ENCODE measurements around the gene CCDC40.
"Not testable (repeated sequence)": the region's sequence is repeated elsewhere in the genome, so short reads cannot be mapped to it uniquely, and the experiment has no call there.

Gene CCDC40

DNA sequence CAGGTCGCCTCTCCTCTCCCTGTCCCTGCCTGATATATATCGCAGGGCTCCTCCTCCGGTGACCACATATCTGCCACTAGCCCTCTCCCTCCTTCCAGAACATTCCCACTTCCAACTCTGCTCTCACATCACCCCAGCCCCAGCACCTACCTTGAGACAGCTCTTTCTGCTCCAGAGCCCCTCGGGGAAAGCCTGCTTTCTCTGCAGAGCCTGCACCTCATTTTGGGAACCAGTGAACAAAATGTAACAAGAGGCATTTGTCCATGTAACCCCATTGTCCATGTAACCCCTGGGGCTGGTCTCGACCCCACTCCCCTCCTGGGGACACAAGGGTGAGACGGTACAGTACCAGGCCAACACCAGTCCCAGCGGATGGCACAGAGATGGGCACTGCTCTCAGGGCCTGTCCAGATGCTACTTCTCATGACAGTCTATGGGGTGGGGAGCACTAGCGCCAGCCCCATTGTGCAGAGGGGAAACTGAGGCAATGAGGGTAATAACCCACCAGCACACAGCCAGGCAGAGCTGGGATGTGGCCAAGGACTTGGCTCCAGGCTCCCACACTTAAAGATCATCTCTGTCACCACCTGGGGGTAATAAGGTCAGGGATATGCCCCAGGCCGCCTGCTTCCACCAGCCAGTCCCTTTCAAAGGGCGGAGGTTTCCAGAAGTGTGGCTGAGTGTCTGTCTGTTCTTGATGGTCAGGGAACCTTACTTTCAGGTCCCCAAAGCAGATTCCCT lies 43.6 kb upstream of the CCDC40 start:
- peaks cover 8% of the 10 kb centered on the region for H3K36me3 ChIP-seq (ENCODE audit: control insufficient read depth, insufficient read depth, low read length)
- peak overlapping the region; percentile 78 for H3K27ac ChIP-seq (ENCODE audit: low read depth, low read length, severe bottlenecking)
- WGBS, 2 experiments (ENCODE audit: insufficient coverage in 2 of 2), result 82 to 84% methylated on average over 8 to 9 of the region's 10 CpGs
- H3K4me3 ChIP-seq (ENCODE audit: extremely low read depth, insufficient read depth, low read length, poor library complexity, severe bottlenecking), result no peak overlapping the region
- H3K9me3 ChIP-seq (ENCODE audit: control insufficient read depth, low read length), result no peaks in the 10 kb centered on the region
- peaks cover 27% of the 10 kb centered on the region for H3K4me1 ChIP-seq (ENCODE audit: control insufficient read depth, insufficient read depth, low read length, poor library complexity, severe bottlenecking)

DNA sequence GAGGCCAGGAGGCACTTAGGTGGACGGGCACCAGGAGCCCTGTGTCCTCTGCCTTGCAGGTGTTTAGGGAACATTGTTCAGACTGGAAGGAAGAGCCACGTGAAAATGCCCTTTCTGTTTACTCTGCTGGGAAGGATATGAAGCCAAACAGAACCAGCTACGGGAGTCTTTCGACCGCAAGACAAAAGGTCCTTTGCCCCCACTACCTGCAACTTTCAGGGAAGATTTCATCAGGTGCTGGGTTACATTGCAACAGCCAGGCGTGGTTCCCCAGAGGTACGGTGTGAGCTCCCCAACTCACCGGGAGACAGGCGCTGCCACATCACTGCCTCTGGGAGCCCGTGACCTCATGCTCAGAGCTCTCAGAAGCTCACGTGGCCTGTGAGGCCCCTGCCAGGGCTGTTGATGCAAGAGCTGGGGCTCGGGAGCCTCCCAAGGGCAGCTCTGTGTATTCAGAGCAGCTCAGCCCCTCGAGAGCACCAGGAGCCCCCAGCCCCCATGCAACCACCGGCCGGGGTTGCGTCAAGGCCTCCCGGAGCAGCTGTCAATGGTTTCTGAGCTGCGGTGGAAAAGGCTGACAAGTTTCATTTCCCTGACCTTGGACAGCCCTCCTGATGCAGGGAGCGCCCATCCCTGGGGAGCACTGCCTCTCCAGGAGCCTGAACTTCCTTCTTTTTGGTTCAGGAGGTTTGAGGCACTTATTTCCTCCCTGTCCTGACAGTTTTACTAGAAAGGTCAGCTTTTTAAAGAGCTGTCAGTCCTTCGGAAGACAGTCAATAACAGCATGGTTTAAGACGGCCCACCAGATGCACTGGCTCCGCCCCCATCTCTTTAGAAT lies 42.8 kb upstream of the CCDC40 start:
- Histone ChIP-seq H3K4me3 (ENCODE audit: extremely low read depth, insufficient read depth, low read length, poor library complexity, severe bottlenecking) (no peak overlapping the region), H3K27ac (ENCODE audit: low read depth, low read length, severe bottlenecking) (peak overlapping the region; percentile 78), H3K9me3 (ENCODE audit: control insufficient read depth, low read length) (no peaks in the 10 kb centered on the region), H3K36me3 (ENCODE audit: control insufficient read depth, insufficient read depth, low read length) (peaks cover 10% of the 10 kb centered on the region), H3K4me1 (ENCODE audit: control insufficient read depth, insufficient read depth, low read length, poor library complexity, severe bottlenecking) (peaks cover 20% of the 10 kb centered on the region)
- WGBS, 2 experiments (ENCODE audit: insufficient coverage in 2 of 2), result 50 to 52% methylated on average over 21 to 22 of the region's 22 CpGs

DNA sequence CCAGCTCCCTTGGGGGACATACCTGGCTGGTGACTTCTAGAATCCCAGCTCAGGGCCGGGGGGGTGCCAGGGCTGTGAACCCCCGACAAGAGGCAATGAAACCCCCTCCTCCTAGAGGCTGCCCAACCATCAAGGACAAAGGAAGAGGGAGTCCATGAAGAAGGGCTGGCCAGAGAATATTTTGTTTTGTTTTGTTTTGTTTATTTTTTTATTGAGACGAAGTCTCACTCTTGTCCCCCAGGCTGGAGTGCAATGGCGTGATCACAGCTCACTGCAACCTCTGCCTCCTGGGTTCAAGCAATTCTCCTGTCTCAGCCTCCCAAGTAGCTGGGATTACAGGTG lies 42.2 kb upstream of the CCDC40 start:
- H3K4me3 ChIP-seq (ENCODE audit: extremely low read depth, insufficient read depth, low read length, poor library complexity, severe bottlenecking); H3K9me3 ChIP-seq (ENCODE audit: control insufficient read depth, low read length): not testable (repeated sequence)
- Histone ChIP-seq H3K36me3 (ENCODE audit: control insufficient read depth, insufficient read depth, low read length) (peaks cover 16% of the 10 kb centered on the region), H3K27ac (ENCODE audit: low read depth, low read length, severe bottlenecking) (peak overlapping the region; percentile 78), H3K4me1 (ENCODE audit: control insufficient read depth, insufficient read depth, low read length, poor library complexity, severe bottlenecking) (peaks cover 20% of the 10 kb centered on the region)
- 63 to 75% methylated on average over 3 to 4 of the region's 4 CpGs for WGBS, 2 experiments (ENCODE audit: insufficient coverage in 2 of 2)

DNA sequence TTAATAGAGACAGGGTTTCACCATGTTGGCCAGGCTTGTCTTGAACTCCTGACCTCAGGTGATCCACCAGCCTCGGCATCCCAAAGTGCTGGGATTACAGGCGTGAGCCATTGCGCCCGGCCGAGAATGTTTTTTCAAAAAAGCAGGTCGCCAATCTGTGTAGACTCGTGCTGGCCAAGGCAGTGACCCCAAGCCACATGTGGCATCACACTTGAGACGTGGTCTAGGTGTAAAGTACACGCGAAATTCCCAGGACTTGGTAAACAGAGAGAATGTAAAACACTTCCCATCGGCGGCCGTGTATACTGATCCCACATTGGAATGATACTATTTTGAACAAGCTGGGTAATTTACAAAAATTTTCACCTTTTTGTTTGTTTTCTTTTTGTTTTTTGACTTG lies 41.8 kb upstream of the CCDC40 start:
- H3K4me1 ChIP-seq (ENCODE audit: control insufficient read depth, insufficient read depth, low read length, poor library complexity, severe bottlenecking), result peaks cover 20% of the 10 kb centered on the region
- WGBS, 2 experiments (ENCODE audit: insufficient coverage in 2 of 2), result 93 to 97% methylated on average over 10 to 13 of the region's 13 CpGs
- peaks cover 19% of the 10 kb centered on the region for H3K36me3 ChIP-seq (ENCODE audit: control insufficient read depth, insufficient read depth, low read length)
- H3K27ac ChIP-seq (ENCODE audit: low read depth, low read length, severe bottlenecking), result no peak overlapping the region
- no peak overlapping the region for H3K4me3 ChIP-seq (ENCODE audit: extremely low read depth, insufficient read depth, low read length, poor library complexity, severe bottlenecking)
- H3K9me3 ChIP-seq (ENCODE audit: control insufficient read depth, low read length), result no peaks in the 10 kb centered on the region

DNA sequence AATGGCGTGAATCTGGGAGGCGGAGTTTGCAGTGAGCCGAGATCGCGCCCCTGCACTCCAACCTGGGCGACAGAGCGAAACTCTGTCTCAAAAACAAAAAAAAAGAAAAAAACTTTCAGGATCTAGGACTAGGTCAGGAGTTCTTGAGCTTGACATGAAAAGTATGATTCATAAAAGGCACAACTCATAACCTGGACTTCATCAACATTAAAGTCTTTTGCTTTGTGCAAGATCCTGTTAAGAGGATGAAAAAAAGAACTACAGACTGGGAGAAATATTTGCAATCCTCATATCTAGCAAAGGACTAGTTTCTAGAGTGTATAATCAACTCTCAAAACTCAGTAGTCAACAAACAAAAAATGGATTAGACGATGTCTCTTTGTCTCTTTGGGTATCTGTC lies 40.7 kb upstream of the CCDC40 start:
- 82% methylated on average over 2 of the region's 8 CpGs; no CpG with 5 or more reads in 1 of the 2 experiments for WGBS, 2 experiments (ENCODE audit: insufficient coverage in 2 of 2)

DNA sequence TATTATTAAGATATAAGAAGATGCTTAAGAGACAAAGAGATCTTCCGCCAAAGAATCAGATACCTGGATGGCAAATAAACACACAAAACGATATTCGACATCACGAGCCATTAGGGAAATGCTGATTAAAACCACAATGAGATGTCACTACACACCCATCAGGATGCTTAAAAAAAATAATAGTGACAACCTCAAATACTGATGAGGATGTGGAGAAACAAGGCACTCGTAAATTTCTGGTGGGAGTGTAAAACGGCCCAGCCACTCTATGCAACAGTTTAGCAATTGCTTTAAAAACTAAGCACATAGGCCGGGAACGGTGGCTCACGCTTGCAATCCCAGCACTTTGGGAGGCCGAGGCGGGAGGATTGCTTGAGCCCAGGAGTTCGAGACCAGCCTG lies 40.2 kb upstream of the CCDC40 start:
- Histone ChIP-seq H3K36me3 (ENCODE audit: control insufficient read depth, insufficient read depth, low read length) (peaks cover 31% of the 10 kb centered on the region), H3K27ac (ENCODE audit: low read depth, low read length, severe bottlenecking) (no peak overlapping the region), H3K9me3 (ENCODE audit: control insufficient read depth, low read length) (peaks cover 5% of the 10 kb centered on the region), H3K4me1 (ENCODE audit: control insufficient read depth, insufficient read depth, low read length, poor library complexity, severe bottlenecking) (peaks cover 20% of the 10 kb centered on the region), H3K4me3 (ENCODE audit: extremely low read depth, insufficient read depth, low read length, poor library complexity, severe bottlenecking) (no peak overlapping the region)
- WGBS, 2 experiments (ENCODE audit: insufficient coverage in 2 of 2), result 88 to 93% methylated on average over 6 to 11 of the region's 12 CpGs

More for the DNA sequence above, 40.7 kb upstream of the CCDC40 start:
- no peak overlapping the region for H3K4me3 ChIP-seq (ENCODE audit: extremely low read depth, insufficient read depth, low read length, poor library complexity, severe bottlenecking)
- peaks cover 4% of the 10 kb centered on the region for H3K9me3 ChIP-seq (ENCODE audit: control insufficient read depth, low read length)
- peaks cover 20% of the 10 kb centered on the region for H3K4me1 ChIP-seq (ENCODE audit: control insufficient read depth, insufficient read depth, low read length, poor library complexity, severe bottlenecking)
- no peak overlapping the region for H3K27ac ChIP-seq (ENCODE audit: low read depth, low read length, severe bottlenecking)
- peaks cover 26% of the 10 kb centered on the region for H3K36me3 ChIP-seq (ENCODE audit: control insufficient read depth, insufficient read depth, low read length)

DNA sequence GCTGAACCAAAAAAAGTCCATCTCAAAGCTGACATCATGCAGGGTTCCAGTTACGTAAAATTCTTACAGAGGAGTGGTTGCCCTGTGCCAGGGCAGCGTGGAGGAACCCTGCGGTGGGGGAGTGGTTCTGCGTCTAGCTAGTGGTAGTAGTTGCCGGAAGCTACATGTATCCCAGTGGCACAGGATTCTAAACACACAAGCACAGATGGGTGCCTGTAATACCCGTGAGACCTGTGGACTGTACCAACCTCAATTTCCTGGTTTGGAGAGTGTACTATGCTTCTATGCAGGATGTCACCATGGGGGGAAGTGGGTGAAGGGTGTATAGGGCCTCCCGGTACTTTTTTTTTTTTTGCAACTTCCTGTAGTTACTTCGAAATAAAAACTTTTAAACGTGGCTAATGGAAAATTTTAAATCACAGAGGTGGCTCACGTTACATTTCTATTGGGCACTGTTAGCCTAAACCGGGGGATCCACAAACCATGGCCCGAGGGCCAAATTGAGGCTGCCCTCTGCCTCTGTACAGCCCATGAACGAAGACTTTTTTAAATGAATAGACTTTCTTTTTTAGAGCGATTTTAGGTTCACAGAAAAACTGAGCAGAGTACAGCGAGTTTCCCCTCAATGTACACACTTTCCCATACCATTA lies 39.3 kb upstream of the CCDC40 start:
- H3K4me1 ChIP-seq (ENCODE audit: control insufficient read depth, insufficient read depth, low read length, poor library complexity, severe bottlenecking), result peaks cover 17% of the 10 kb centered on the region
- no peak overlapping the region for H3K4me3 ChIP-seq (ENCODE audit: extremely low read depth, insufficient read depth, low read length, poor library complexity, severe bottlenecking)
- no peak overlapping the region for H3K27ac ChIP-seq (ENCODE audit: low read depth, low read length, severe bottlenecking)
- WGBS, 2 experiments (ENCODE audit: insufficient coverage in 2 of 2), result 86 to 92% methylated on average over 9 to 13 of the region's 15 CpGs
- H3K36me3 ChIP-seq (ENCODE audit: control insufficient read depth, insufficient read depth, low read length), result peaks cover 37% of the 10 kb centered on the region
- peaks cover 5% of the 10 kb centered on the region for H3K9me3 ChIP-seq (ENCODE audit: control insufficient read depth, low read length)

DNA sequence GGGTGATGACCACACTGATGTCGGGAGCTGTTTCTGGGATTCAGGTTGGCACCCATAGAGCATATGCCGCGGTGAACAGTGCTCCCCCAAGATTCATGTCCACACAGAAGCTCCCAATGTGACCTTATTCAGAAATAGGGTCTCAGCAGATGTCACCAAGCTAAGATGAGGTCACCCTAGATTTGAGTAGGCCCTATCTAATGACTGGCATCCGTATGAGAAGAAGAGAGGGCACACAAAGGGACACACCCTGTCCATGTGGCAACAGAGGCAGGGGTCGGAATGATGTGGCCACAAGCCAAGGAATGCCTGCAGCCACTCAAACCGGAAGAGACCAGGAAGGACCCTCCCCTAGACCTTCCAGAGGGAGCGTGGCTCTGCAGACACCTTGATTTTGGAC lies 36.3 kb upstream of the CCDC40 start:
- Histone ChIP-seq H3K36me3 (ENCODE audit: control insufficient read depth, insufficient read depth, low read length) (peaks cover 66% of the 10 kb centered on the region), H3K9me3 (ENCODE audit: control insufficient read depth, low read length) (peaks cover 5% of the 10 kb centered on the region), H3K27ac (ENCODE audit: low read depth, low read length, severe bottlenecking) (no peak overlapping the region), H3K4me3 (ENCODE audit: extremely low read depth, insufficient read depth, low read length, poor library complexity, severe bottlenecking) (no peak overlapping the region), H3K4me1 (ENCODE audit: control insufficient read depth, insufficient read depth, low read length, poor library complexity, severe bottlenecking) (no peaks in the 10 kb centered on the region)
- 97% methylated on average over 7 of the region's 7 CpGs for WGBS, 2 experiments (ENCODE audit: insufficient coverage in 2 of 2)

DNA sequence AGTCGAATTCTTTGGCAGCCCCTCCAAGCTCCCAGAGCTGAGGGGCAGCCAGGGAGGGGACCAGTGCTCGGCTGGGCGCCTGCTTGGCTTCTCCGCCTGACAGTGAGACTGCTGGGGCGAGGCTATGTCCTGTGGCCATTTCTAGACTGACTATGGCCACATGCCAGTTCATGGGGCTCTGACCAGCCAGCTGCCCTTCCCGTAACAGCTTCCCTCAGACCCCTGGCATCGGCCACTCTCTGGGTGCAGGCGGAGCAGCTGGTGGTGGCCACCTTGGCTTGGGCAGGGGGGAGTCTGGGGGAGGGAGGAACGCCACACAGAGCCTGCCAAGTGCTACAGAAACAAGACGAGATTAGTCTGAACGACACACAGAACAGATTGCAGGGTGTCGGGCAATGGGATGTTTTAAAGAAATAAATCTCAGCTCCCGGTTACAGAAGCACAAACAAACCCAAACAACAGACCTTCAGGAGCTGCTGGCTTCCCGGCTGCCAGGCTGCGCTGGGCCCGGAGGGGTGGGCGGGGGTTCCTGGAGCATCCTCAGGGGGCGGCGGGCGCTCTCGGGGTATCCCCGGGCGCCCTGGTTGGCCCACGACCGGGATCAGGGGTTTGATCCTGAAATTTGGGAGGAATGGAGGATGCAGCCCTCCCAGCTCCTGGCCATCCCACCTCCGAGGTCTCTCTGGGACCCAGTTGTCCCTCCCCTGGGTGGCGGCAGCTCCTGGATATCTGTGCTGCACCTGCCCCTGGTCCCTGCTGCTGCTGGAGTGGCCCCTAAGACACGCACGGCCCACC lies 35.3 kb upstream of the CCDC40 start:
- no peak overlapping the region for H3K27ac ChIP-seq (ENCODE audit: low read depth, low read length, severe bottlenecking)
- peaks cover 65% of the 10 kb centered on the region for H3K36me3 ChIP-seq (ENCODE audit: control insufficient read depth, insufficient read depth, low read length)
- 95 to 99% methylated on average over 9 to 15 of the region's 29 CpGs for WGBS, 2 experiments (ENCODE audit: insufficient coverage in 2 of 2)
- H3K9me3 ChIP-seq (ENCODE audit: control insufficient read depth, low read length), result peaks cover 5% of the 10 kb centered on the region
- no peak overlapping the region for H3K4me3 ChIP-seq (ENCODE audit: extremely low read depth, insufficient read depth, low read length, poor library complexity, severe bottlenecking)
- no peaks in the 10 kb centered on the region for H3K4me1 ChIP-seq (ENCODE audit: control insufficient read depth, insufficient read depth, low read length, poor library complexity, severe bottlenecking)

DNA sequence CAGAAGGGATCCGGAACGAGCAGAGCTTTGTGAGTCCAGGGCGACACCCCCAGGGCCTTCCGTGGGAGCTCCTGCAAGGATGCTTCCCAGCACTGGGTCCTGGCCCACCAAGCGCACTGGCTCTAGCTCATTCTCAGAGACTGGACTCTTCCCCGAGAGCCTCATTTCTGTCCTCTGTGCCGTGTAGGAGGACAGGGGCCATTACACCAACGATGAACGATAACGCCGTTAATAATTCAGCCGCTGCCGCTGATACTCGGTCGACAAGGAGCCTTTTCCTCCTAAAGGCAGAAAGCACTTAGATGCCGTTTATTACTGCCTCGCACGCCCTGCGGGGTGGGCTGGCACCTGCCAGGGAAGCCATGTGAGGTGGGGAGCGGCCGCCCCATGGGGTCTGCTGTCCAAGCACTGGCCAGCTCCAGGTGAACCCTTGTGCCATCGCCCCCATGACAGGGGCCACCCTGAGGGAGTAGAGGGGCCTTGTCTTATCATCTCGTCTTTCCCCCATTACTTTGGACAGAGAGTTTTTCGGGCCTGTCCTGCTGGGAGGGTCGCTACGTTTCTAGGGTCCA lies 34.3 kb upstream of the CCDC40 start:
- no peaks in the 10 kb centered on the region for H3K4me1 ChIP-seq (ENCODE audit: control insufficient read depth, insufficient read depth, low read length, poor library complexity, severe bottlenecking)
- H3K27ac ChIP-seq (ENCODE audit: low read depth, low read length, severe bottlenecking), result no peak overlapping the region
- peaks cover 64% of the 10 kb centered on the region for H3K36me3 ChIP-seq (ENCODE audit: control insufficient read depth, insufficient read depth, low read length)
- H3K9me3 ChIP-seq (ENCODE audit: control insufficient read depth, low read length), result peaks cover 5% of the 10 kb centered on the region
- WGBS, 2 experiments (ENCODE audit: insufficient coverage in 2 of 2), result 94 to 96% methylated on average over 24 to 26 of the region's 26 CpGs
- H3K4me3 ChIP-seq (ENCODE audit: extremely low read depth, insufficient read depth, low read length, poor library complexity, severe bottlenecking), result no peak overlapping the region
